ENCODE measurements around the gene BFSP2.

Gene BFSP2

DNA sequence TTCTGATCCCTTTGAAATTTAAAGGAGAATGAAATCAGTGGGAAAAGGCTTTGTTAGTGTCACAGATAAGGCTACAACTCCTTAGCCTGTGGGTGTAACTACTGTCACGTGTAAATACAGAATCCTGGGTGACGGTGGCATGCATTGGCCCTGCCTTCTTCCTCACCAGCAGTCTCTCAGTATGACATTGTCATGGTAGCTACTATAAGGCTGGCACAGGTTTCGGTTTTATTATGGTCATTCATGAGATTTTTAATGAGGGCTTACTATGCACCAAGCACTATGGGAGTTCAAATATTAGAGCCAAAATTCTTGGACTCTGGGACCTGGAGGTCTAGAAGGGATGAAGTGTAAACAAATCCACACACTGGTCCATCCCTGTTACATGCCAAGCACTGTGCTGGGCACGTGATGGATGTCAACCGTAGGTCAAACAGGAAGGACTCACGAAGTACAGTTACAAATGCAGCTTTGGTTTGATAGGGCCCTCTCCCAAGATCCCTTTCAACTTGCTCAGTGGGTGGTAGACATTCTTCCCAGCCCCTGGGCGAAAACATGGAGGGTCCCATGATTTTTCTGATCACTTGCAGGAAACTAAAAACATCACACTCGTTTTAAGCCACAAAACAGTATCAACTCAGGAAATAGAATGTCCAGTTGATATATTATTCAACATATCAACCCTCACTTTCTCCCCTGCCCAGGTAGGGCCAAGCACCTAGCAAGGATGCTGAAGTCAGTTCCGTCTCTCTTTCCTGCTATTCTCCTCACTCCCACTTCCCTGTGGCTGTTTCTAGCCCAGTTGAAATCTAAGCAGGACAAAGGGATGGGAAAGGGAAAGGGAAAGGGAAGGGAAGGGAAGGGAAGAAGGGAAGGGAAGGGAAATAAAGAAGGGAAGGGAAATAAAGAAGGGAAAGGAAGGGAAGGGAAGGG lies 25.3 kb downstream of the BFSP2 start:
- no peak for DNase-seq

DNA sequence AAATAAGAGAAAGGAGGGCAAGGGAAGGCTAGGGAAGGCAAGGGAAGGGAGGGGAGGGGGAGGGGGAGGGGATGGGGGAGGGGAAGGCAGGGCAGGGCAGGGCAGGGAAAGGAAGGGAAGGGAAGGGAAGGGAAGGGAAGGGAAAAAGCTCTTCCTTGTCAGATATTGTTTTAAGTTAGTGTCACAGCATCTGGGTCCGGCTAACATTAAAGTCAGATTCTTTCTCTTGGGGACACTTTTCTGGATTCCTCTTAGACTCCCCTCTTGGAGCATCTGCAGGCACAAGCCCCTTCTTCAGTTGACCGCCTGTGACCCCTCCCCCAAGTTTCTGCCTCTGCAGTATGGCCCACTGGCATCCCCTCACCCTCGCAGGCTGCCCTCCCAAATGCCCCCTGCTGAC lies 26.0 kb downstream of the BFSP2 start:
- DNase-seq, result no peak

DNA sequence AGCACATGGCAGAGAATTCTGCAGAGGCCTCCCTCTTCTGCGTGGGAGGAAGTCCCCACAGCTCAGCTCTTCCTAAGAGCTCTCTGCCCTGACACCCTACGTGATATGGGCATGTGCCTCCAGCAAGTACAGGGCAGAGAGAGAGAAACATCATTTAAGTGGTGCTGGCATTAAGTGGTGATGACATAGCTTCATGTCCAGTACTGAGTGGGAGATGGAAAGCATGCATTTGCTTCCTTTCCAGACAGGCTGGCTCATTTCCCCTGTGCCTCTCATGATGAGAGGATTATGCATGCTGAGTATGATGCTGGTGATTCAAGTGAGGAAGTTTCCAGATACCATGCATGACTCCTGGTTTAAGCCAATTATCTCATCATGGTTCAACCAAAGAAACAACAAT lies 26.9 kb downstream of the BFSP2 start:
- peak; percentile 49 for DNase-seq

DNA sequence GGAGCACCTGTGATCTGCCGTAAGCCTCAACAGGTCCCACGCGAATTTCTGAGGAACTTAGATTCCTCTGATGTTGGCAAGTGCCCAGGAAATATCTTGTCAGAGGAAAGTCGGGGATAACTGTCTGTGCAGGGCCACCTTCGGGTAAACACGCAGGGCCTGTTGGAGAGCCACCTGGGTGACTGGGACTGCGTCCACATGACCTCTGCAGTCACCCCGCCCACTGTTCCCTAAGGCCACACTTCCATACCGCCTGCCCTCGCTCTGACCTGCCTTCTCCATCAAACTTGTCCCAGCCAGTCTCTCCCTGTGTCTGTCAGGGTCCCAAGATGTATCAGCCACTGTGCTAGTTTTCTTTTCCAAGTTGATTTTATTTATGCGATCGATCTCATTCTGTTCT lies 28.7 kb downstream of the BFSP2 start:
- no peak for DNase-seq

DNA sequence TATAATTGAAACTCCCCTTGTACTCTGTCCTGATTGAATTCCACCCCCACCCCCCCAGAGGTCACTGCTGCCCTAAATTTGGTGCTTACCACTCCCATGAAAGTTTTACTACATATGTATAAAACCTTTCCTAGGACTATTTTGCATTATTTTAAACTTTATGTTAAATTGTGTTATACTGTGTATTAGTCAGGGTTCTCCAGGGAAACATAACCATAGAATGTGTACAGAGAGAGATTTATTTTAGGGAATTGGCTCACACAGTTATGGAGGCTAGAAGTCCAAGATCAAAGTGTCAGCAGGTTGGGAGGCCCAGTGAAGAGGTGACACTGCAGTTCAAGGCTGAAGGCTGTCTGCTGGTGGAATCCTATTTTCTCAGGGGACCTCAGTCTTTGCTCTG lies 29.2 kb downstream of the BFSP2 start:
- no peak for DNase-seq

DNA sequence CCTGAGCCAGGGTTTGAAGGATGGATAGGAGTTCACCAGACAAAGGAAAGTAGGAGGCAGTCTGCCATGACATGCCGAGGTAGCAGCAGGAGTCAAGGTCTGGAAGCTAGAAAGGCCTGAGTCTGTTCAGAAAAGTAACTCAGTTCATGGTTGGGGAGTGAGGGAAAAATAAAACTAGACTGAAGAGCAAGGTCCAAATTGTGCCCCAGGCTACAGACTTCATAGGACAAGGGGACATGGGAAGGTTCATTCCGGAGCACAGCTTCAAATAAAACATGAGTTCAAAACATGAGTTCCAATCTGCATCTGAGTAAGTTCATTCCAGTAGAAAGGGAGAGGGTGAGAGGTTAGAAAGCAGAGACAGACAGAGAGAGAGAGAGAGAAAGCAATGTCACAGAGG lies 39.7 kb downstream of the BFSP2 start:
- DNase-seq, result no peak

DNA sequence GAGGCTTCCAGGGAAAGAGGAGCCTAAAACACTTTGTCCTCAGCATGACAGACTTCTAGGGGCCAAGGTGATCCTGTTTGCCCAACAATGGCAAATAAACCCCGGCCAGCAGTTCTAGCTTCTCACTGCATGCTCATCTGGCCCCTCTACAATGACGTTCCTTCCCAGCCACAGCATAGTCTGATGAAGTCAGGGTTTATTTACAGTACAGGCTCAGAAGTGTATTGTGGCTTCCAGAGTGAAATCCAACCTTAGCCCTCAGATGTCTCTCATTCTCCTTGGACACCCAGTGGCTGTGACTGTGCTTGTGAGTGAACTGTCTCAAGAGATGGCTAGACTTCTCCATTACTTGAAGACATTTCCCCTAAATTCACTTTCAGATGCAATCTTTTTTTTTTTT lies 40.8 kb downstream of the BFSP2 start:
- DNase-seq, result no peak

DNA sequence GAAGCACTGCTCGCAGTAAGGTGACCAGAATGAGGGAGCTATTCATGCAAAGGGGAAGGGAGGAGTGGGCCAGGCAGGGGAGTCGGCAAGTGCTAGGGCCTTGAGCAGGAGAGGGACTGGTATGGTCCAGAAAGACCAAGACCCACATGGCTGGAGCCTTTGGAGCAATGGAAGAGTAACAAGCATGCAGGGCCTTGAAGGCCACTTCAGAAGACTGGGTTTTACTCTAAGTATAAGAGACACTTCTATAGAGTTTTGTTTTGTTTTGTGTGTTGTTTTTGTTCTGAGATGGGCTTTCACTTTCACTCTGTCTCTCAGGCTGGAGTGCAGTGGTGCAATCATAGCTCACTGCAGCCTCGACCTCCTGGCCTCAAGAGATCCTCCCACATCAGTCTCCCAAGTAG lies 42.0 kb downstream of the BFSP2 start:
- no peak for DNase-seq

DNA sequence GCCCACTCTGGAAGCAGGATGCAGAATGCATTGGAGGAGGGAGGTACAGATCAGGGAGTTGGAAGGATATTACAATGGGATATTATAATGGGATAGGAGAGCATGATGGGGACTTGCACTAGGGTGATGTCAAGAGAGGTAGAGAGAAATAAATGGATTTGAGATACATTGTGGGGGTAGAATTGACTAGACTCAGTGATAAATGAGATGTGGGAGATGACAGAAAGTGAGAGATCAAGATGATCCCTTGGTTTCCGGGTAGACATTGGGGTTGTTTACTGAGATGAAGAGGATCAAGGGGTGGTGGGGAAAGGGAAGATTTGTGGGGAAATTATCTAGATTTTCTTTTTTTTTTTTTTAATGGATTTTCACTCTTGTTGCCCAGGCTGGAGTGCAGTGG lies 42.7 kb downstream of the BFSP2 start:
- DNase-seq, result no peak

DNA sequence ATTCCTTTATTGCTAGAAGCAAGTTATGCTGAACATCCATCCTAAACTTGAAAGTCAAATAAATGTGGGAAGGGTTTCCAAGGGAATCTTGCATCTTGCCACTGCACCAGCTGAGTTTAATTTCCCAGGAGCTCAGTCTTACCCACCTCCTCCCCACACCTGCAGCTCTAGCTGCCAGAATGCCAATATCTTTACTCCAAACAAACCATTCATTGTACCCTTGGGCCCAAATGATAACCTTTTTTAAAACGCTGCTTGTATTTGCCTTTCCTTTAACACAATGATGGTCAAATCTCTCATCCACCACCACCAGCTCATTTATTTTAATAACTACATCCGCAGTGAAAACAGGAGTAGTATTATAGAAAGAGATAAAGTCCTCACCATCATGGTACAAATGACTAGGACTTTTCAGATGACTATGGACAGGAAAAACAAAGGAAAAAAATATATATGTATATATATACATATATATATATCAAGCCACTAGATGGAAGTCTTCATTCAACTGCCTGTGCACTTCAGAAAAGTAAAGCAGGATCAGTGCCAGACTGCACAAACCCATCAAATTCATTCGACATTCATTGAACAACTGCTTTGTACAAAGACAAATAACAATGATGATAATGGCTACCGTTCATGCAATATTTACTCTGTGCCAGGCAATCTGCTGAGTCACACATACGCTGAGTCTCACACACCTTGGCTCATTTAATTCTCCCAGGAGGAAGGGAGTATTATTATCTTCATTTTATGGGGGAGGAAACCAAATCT lies 44.0 kb downstream of the BFSP2 start:
- peak; percentile 42 for DNase-seq

DNA sequence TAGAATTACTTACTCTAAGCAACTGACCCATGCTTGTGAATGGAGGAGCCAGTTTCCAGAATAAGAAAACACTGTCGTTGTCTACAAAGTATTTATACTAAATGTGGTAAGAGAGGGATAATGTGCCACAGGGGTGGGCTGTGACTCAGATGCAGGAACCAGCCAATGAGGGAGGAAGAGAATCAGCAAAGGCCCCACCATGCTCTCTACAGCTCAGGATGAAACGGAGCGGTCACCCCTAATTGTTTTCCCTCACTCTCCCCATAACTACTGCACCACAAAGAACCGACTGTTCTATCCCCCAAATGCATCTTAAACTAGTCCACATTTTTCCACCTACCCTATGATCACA lies 44.5 kb downstream of the BFSP2 start:
- DNase-seq, result no peak

DNA sequence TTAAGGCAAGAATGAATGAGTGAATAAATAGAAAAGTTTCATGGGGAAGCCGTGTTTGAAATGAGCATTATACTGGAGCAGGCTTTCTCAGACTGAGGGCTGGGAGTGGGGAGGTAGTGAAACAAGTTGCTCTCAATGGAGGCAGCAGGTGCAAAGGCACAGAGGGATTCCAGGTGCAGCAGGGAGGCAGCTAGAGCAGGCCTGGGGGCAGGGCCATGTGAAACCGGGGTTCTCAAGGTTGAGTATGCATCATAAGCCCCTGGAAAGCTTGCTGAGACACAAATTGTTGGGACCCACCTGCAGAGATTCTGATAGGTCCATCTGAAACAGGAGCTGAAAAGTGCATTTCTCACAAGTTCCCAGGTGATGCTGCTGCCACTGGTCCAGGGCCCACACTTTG lies 45.3 kb downstream of the BFSP2 start:
- no peak for DNase-seq

DNA sequence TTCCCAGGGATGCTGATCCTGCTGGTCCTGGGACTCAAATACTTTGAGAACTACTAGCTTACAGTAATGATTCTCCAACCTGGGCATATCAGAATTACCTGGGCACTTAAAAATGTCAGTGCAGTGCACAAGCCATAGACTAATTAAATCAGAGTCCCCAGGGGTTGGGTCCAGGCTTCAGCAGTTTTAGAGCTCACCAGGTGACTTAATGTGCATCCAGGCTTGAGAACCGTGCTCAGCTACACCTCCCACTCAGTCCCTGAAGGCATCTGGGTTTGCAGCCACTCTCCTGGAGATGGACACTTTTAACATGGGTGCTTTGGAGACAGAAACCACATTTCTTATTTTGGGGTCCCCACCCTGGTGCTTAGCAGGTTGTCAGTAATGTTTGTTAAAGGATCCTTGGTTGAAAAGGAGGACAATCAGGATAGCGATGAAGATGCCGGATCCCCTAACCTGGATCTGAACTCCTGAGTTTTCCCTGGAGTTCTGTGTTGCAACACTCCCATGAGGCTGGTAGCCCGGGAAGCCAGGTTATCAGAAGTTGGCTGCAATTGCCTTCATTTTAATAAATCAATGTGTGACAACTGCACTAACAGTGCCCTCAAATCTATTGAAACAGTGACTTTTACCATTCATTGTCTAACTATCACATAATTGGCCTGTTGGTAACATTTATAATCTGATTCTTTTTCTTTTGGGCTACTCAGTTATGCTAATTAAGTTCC lies 48.1 kb downstream of the BFSP2 start:
- no peak for DNase-seq

DNA sequence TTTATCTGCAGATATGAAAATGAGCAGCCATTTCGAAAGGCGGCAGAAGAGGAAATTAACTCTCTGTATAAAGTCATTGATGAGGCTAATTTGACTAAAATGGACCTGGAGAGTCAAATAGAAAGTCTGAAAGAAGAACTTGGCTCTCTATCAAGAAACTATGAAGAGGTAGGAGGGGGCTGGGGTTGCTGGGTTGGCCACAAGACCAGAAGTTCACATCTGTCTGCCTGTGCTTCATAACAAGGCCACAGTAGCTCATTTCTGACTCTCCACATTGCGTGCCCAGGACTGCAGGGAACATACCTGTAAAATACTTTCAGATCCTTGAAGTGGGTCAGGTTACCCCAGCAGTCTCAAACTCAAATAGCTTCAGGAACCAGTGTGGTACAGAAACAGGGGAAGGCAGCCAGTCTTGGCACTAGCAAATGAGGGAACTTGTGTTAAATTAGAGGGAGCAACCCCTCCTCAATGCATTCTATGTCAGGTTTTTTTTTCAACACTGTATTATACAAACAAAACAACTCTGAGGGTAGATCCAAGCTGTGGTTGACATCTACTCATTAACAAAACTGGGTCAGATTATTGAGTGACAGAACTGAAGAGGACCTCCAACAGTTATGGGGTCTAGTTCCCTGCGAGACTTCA lies 48.7 kb downstream of the BFSP2 start:
- no peak for DNase-seq

DNA sequence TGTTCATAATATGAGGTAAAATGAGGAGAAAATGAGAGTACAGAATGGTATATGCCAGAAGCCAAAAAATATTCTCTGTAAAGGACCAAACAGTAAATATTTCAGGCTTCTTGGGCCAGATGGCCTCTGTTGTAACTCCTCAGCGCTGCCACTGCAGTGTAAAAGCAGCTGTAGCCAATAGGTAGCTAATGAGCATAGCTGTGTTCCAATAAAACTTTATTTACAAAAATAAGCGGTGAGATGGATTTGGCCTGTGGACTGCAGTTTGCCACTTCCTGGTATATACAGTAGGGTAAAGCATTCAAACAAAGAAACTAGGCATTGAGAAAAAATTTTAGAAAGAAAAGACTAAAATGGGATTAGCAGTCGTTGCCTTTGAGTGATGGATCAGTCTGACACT lies 51.5 kb downstream of the BFSP2 start:
- DNase-seq, result no peak

DNA sequence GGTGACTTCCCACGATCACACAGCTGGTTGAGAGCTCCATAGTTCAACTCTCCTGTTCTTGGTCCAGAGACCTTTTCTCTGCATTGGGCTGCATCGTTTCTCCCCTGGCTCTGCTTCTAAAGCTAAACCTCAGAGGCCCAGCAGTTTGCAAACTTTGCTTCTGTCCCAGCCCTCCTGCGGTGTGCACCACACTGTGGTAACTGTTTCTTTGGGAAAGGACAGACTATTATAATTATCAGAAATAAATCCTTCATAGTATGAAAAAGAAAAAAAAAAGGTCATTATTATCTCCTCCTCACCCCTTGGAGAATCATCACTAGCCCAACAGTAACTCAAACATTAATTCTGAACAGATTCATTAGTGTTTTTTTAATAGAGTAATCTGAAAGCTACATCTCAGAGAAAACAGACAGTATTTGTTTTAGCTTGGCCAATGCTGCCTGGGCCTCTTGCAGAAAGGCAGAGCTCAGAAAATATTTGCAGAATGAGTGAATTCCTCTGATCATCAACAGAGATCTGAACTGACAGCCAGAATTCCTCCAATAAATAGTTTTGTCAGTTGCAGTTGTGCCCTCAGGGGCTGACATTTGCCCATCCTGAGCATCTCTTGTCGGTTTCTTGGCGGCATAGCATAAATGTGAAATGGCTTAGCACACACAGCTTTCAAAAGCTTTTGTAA lies 52.9 kb downstream of the BFSP2 start:
- no peak for DNase-seq

DNA sequence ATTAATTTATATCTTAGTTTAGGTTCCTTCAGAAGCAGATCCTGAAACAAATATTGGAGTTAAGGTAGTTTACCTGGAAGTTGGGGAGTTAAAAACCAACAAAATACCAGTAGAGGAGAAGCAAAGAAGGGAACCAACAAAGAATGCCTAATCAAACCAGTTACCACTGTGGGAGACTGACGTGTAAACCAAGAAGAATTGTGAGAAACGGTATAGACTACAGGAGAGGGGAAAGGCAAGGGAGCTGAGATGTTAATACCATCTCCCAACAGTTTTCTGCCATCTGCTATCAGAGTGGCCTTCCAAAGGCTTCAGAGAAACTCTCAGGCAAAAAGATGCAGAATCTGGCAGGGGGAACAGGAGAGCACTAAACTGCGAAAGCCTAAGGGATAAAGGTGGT lies 53.5 kb downstream of the BFSP2 start:
- DNase-seq, result no peak

DNA sequence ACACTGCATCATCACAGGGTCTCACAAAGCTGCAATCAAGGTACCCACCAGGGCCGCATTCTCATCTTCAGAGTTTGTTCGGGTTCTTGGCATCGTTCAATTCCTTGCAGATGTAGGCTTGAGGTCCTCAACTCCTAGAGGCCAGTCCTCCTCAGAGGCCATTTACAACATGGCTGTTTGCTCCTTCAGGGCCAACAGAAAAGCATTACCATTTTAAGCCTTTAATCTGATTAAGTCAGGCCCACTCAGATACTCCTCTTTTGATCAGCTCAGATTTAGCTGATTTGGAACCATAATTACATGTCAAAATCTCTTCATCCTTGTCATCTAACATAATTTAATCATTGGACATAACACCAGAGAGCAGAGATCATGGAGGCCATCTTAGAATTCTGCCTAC lies 55.4 kb downstream of the BFSP2 start:
- no peak for DNase-seq

DNA sequence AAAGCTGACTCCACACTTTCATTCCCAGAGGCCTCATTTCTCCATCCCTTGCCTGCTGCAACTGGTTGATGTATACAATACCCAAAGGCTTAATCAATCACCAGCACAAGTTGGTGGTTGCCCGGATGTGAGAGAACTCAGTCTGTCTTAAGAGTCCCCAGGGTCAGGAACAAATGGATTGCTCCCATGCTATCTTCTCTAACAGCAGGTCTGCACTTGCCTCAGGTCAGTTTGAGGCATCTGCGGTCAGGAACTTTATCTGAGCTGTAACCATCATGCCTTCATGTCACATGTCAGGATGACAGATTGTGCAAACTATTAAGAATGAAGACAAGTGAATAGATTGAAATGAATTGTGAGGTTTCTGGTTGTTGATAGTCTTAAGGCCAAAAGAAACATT lies 56.1 kb downstream of the BFSP2 start:
- no peak for DNase-seq

DNA sequence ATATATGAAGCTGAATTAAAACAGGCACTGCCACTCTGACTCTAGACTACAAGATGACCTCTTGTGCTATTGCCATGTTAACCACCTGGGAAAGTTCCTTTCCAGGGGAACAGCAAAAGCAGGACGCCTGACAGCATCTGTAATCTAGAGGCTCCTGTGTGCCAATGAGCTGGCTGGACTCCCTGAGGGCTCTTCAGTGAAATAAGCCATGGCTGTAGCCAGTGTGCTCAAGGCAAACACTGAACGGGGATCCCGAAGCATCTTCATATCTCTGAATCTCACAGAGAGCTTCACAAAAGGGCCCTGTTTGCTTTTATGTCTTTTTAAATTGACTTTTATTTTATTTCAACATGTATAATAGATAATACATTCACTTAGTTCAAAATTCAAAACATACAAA lies 57.2 kb downstream of the BFSP2 start:
- DNase-seq, result no peak

DNA sequence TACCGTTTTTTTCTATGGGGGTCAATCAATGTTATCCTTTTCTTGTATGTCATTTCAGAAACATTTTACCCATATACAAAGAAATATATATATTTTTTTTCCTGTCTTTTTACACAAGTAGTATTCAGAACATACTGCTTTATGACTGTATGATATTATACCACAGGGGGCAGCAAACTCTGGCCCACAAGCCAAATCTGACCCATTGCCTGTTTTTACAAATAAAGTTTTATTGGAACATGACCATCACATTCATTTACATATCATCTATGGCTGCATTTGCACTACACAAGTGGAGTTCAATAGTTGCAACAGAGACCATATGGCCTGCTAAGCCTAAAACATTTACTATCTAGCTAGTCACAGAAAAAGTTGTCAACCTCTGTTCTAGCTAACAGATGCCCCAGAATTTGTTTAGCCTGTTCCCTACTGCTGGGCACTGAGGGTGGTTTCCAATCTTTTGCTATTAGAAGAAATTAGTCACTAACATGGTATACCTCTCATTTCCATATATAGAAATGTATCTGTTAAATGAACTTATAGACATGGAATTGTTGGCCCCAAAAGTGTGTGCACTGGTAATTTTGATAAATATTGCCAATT lies 57.7 kb downstream of the BFSP2 start:
- no peak for DNase-seq

DNA sequence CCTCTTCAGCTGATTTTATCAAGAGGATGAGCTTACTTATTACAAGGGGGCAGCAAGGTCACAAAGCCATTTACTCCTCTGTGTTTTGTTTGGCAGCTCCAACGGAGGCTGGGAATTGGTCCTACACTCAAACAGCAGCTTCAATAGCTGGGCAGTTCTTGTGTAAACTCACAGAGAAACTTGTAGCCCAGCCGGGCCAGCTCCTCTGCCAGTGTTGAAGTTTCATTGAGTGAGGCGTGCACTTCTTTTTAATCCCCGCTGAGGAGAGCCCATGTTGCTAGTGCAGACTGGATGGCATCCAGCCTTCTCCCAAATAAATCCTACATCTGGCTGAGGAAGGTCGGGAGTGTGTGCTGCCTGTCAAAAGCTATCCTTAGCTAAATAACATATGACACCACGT lies 59.5 kb downstream of the BFSP2 start:
- no peak for DNase-seq

All from fibroblast of upper back skin (primary cell).